ENCODE results near the gene MFAP4.

Gene MFAP4

DNA sequence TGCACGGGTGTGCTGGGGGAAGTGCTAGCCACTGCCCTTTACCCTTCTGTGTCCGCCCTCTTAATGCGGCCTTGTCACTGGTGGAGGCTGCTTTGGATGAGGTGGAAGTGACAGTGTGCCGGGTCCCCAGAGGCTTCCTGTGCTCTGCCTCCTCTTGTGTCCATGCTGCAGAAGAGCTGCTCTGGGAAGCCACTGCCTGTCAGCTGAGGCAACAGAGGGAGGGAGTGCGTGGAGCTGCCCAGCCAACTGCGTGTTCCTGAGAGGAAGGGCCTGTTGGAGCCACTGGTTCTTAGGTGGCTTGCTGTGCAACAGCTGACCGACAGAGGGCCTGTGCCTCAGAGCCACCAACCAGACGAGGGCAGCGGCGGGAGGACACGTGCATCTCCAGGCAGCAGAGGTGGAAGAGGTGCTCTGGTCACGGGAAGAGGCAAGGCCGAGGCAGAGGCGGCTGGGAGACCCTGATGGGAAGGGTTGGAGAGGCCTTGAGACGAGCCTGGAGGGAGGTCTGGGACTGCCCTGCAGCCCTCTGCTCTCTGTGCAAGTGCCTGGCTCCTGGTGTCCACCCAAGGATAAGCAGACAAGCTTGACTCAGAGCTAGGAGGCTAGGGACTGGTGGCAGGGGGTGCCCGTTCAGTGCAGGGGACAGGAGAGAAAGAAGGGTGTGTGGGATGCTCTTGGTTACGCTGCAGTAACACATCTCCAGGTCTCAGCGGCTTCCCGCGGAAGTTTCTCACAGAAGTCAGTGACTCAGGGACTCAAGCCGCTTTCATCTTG lies 49.9 kb downstream of the MFAP4 start:
- DNase-seq: peak in 24 of 51 donors; percentile 24 to 76 (median 52)

DNA sequence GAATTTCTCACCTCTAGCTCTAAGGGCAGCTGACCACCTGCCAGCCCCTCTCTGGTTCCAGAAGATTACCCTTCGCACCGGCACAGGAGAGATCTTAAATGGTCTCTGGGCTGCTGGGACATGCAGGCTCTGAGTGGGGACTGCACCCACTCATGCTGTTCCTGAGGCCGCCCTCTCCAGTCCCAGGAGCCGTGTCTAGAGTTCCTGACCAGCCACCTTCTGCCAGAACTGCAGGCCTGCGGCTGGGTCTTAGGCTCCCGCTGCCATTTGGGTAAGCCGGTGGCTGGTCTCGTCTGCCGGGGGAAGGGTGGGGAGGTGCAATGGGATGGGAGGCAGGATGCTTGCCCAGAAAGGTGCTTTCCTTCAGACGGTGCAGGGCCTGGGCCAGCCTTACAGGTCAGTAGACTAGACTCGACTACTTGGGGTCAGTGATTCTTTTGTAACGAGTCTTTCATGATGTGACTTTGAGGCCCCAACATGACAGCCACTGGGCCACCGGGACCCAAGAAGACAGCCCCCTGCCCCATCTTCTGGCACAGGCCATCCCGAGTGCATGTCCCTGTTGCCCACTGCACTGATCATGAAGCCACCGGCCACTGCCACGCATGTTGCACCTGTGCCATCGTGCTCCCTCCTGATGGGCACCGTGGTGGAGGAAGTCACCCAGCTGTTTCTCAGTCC lies 50.9 kb downstream of the MFAP4 start:
- DNase-seq: no peak

DNA sequence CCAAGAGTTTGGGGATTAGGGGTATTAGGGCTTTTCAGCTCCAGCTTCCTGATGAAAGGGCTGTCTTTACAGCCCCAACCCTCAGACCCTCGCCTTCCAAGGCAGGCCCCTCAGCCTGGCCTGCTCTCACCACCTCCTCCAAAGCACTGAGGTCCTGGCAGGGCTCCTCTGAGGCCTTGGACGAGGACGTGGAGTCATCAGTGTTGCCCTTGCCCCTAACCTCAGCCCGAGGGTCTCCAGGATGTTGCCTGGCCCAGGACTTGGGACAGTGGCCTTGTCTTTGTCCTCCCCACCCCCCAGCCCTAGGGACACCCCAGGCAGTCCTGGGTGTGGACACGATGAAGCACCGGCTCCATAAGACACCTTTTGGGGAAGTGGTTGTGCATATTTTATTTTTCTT lies 52.7 kb downstream of the MFAP4 start:
- no peak for DNase-seq

- DNase-seq: no peak
These were observed 53.2 kb downstream of the MFAP4 start for GRCh38 chr17:19333736-19334290.

All from hypothalamus (tissue), 51 donors.